ENCODE measurements around the gene PSMD7.

Gene PSMD7

GRCh38 chr16:74296432-74297144 is at the start of gene PSMD7:
Gene PSMD7, plus strand, starts transcription at chr16:74296814. Its CDS starts 101 bp downstream, at chr16:74296915.
- peak; percentile 81 to 87 for DNase-seq

GRCh38 chr16:74249254-74249653 is 47.4 kb upstream of the PSMD7 start:
- no peak for DNase-seq

- peak in 1 of 2 experiments; percentile 23 for DNase-seq
These were observed 46.8 kb upstream of the PSMD7 start for GRCh38 chr16:74249846-74250245.

- no peak for DNase-seq
These were observed 44.3 kb upstream of the PSMD7 start for GRCh38 chr16:74252329-74252728.

- DNase-seq, result no peak
These were observed 43.3 kb upstream of the PSMD7 start for GRCh38 chr16:74253161-74253938.

- no peak for DNase-seq
These were observed 39.6 kb upstream of the PSMD7 start for GRCh38 chr16:74257061-74257460.

GRCh38 chr16:74261068-74261467 is 35.5 kb upstream of the PSMD7 start:
- no peak for DNase-seq

GRCh38 chr16:74264811-74265210 is 31.8 kb upstream of the PSMD7 start:
- DNase-seq, result no peak

GRCh38 chr16:74268372-74268782 is 28.2 kb upstream of the PSMD7 start:
- DNase-seq, result no peak

- DNase-seq, result no peak
These were observed 24.7 kb upstream of the PSMD7 start for GRCh38 chr16:74271872-74272271.

GRCh38 chr16:74275031-74275636 is 21.5 kb upstream of the PSMD7 start:
- peak; percentile 7 to 28 for DNase-seq

- DNase-seq, result no peak
These were observed 20.9 kb upstream of the PSMD7 start for GRCh38 chr16:74275711-74276110.

GRCh38 chr16:74277974-74278373 is 18.6 kb upstream of the PSMD7 start:
- DNase-seq, result no peak

- no peak for DNase-seq
These were observed 17.3 kb upstream of the PSMD7 start for GRCh38 chr16:74279266-74279665.

- DNase-seq, result no peak
These were observed 16.8 kb upstream of the PSMD7 start for GRCh38 chr16:74279805-74280204.

GRCh38 chr16:74280448-74280847 is 16.2 kb upstream of the PSMD7 start:
- DNase-seq, result no peak

- no peak for DNase-seq
These were observed 15.3 kb upstream of the PSMD7 start for GRCh38 chr16:74281300-74281699.

- no peak for DNase-seq
These were observed 12.9 kb upstream of the PSMD7 start for GRCh38 chr16:74283716-74284115.

GRCh38 chr16:74288065-74288464 is 8.5 kb upstream of the PSMD7 start:
- no peak for DNase-seq

- DNase-seq, result no peak
These were observed 6.3 kb upstream of the PSMD7 start for GRCh38 chr16:74290356-74290755.

- DNase-seq, result no peak
These were observed 5.4 kb upstream of the PSMD7 start for GRCh38 chr16:74291176-74291575.

GRCh38 chr16:74291577-74292208 is 4.9 kb upstream of the PSMD7 start:
- DNase-seq, result no peak

- no peak for DNase-seq
These were observed 546 bp upstream of the PSMD7 start for GRCh38 chr16:74296104-74296431.
